ENCODE measurements around the gene KRT32.

KRT32 gene

DNA sequence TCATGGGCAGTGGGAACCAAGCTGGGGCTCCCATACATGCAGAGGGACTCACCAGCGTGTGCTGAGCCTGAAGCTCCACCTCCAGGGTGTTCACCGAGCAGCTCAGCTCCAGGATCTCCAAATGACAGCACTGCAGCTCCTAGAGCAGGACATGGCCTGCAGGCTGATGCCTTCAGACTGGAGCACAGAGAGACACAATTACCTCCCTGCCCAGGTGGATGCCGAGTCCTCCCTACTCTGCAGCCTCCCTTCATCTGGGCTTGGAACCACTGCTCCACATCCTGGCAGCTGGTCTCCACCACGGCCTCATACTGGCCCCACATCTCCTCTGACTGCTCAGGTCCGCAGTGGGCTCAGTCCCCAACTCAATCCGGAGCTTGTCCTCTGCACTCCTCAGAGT, 18.2 kb downstream of the KRT32 start:
- Histone ChIP-seq H3K9ac (ENCODE audit: insufficient read length) (no peak overlapping the region), H3K9me3 (ENCODE audit: low read depth, low read length) (no peaks in the 10 kb centered on the region), H3K4me3 (no peak overlapping the region), H3K27ac (no peak overlapping the region), H3K36me3 (ENCODE audit: insufficient read depth, low read length) (no peaks in the 10 kb centered on the region)
- DNase-seq (ENCODE audit: low read depth, low spot score): no peak
- TF ChIP-seq EZH2 (IDR thresholded peaks at IDR 0.05) (no peak), FOXP2 (optimal IDR thresholded peaks at IDR 0.05; ENCODE audit: control extremely low read depth, extremely low read length, insufficient read depth) (no peak), POLR2AphosphoS5 (IDR thresholded peaks at IDR 0.05; ENCODE audit: borderline replicate concordance, low read depth, low read length) (no peak)

DNA sequence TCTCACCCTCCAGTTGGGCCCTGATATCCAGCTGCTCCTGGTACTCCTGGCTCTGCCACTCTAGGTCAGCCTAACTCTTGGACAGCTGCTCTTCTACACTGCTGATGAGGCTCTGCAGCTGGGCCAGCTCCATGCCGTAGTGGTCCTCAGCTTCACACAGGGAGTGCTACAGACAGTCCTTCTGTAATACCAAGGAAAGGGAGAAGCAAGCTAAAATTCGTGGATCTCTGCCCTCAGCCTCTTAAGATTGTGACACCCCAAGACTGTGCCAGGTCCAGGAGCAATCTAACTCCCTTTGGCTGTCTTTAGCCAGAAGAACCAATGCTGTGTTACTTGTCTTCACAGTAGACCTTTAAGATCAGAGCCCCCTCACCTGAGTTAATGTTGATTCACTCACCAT, 18.7 kb downstream of the KRT32 start:
- H3K9ac ChIP-seq (ENCODE audit: insufficient read length): no peak overlapping the region
- no peaks in the 10 kb centered on the region for H3K9me3 ChIP-seq (ENCODE audit: low read depth, low read length)
- H3K36me3 ChIP-seq (ENCODE audit: insufficient read depth, low read length): no peaks in the 10 kb centered on the region
- no peak overlapping the region for H3K27ac ChIP-seq
- TF ChIP-seq FOXP2 (optimal IDR thresholded peaks at IDR 0.05; ENCODE audit: control extremely low read depth, extremely low read length, insufficient read depth) (no peak), POLR2AphosphoS5 (IDR thresholded peaks at IDR 0.05; ENCODE audit: borderline replicate concordance, low read depth, low read length) (no peak), EZH2 (IDR thresholded peaks at IDR 0.05) (no peak)
- no peak for DNase-seq (ENCODE audit: low read depth, low spot score)
- H3K4me3 ChIP-seq: no peak overlapping the region

DNA sequence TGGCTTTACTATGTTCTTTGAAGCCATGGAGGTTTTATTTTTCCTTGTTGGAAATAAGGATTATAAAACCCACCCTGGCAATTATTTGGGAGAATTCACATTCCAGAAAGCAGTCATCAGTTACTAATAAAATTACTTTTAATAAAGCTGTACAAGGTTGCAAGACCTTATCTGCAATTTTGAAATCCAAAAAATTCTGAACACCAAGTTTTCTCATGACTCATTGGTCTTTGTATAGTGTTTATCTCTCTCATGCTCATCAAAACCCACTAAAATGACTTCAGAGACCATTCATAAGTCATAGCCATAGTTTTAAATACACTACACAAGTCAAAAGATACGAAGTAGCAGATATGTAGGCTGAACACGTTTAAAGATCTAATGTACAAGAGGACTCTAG, 20.4 kb downstream of the KRT32 start:
- Histone ChIP-seq H3K27ac (no peak overlapping the region), H3K9ac (ENCODE audit: insufficient read length) (no peak overlapping the region), H3K36me3 (ENCODE audit: insufficient read depth, low read length) (no peaks in the 10 kb centered on the region), H3K9me3 (ENCODE audit: low read depth, low read length) (no peaks in the 10 kb centered on the region), H3K4me3 (no peak overlapping the region)
- DNase-seq (ENCODE audit: low read depth, low spot score): no peak
- TF ChIP-seq POLR2AphosphoS5 (IDR thresholded peaks at IDR 0.05; ENCODE audit: borderline replicate concordance, low read depth, low read length) (no peak), EZH2 (IDR thresholded peaks at IDR 0.05) (no peak), FOXP2 (optimal IDR thresholded peaks at IDR 0.05; ENCODE audit: control extremely low read depth, extremely low read length, insufficient read depth) (no peak)

DNA sequence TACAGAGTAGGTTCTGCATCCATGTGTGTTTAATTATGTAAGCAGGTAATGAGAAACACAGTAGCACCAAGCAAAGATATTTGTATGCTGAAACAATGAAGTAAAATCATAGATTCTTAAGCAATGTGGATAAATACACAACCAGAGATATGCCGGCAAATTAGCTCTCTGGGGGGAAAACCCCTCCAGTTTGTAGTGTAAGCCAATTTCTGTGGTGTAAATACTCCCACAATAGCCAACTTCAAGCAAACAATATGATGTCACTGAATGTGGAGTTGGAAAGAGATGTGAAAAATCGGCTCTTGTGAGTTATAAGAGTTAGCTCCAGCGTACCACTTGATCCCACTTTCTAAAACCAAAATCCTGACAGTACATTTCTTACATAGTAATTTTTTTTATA, 22.5 kb downstream of the KRT32 start:
- no peak for DNase-seq (ENCODE audit: low read depth, low spot score)
- no peaks in the 10 kb centered on the region for H3K36me3 ChIP-seq (ENCODE audit: insufficient read depth, low read length)
- TF ChIP-seq POLR2AphosphoS5 (IDR thresholded peaks at IDR 0.05; ENCODE audit: borderline replicate concordance, low read depth, low read length): no peak
- TF ChIP-seq EZH2 (IDR thresholded peaks at IDR 0.05): no peak
- TF ChIP-seq FOXP2 (optimal IDR thresholded peaks at IDR 0.05; ENCODE audit: control extremely low read depth, extremely low read length, insufficient read depth): no peak
- H3K4me3 ChIP-seq: no peak overlapping the region
- no peak overlapping the region for H3K9ac ChIP-seq (ENCODE audit: insufficient read length)
- no peaks in the 10 kb centered on the region for H3K9me3 ChIP-seq (ENCODE audit: low read depth, low read length)
- H3K27ac ChIP-seq: no peak overlapping the region

DNA sequence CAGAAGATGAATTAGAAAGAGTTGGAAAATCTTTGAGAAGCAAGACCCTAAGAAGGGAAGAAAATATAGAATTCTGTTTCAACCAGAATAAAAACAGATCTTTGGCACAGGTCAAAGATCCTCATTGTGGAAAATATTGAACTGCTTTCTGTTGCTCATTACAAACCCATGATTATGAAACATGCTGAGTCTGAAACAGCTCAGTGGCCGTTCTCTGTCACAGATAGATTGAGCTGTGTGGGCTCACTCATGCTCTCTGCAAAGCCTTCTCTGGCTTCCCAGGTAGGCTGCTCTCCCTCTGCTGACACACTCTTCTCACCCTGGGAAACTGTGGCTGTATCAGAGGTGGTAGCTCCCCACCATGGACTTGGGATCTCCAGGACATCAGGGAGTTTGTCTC, 23.0 kb downstream of the KRT32 start:
- DNase-seq (ENCODE audit: low read depth, low spot score): no peak
- H3K27ac ChIP-seq: no peak overlapping the region
- H3K4me3 ChIP-seq: no peak overlapping the region
- no peaks in the 10 kb centered on the region for H3K9me3 ChIP-seq (ENCODE audit: low read depth, low read length)
- H3K36me3 ChIP-seq (ENCODE audit: insufficient read depth, low read length): no peaks in the 10 kb centered on the region
- H3K9ac ChIP-seq (ENCODE audit: insufficient read length): no peak overlapping the region
- TF ChIP-seq FOXP2 (optimal IDR thresholded peaks at IDR 0.05; ENCODE audit: control extremely low read depth, extremely low read length, insufficient read depth) (no peak), EZH2 (IDR thresholded peaks at IDR 0.05) (no peak), POLR2AphosphoS5 (IDR thresholded peaks at IDR 0.05; ENCODE audit: borderline replicate concordance, low read depth, low read length) (no peak)

DNA sequence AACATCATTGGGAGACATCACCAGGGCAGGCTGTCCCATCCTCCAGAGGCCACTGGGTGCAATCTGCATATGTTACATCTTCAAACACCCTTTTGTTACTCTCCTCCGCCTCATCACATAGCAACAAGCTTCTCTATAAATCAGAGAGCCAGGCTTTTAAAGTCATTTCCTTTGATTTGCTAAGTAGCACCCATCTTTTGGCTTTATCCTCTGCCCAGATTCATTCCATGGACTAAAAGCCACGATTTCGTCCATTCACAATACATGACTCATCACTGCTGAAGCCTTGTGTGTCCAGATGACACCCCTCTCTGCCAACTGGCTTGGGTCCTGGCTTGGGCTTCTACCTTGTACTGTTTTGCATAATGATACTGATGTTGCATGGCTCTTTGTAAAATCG, 24.4 kb downstream of the KRT32 start:
- Histone ChIP-seq H3K9me3 (ENCODE audit: low read depth, low read length) (no peaks in the 10 kb centered on the region), H3K27ac (no peak overlapping the region), H3K9ac (ENCODE audit: insufficient read length) (no peak overlapping the region), H3K4me3 (no peak overlapping the region), H3K36me3 (ENCODE audit: insufficient read depth, low read length) (no peaks in the 10 kb centered on the region)
- DNase-seq (ENCODE audit: low read depth, low spot score): no peak
- TF ChIP-seq EZH2 (IDR thresholded peaks at IDR 0.05) (no peak), FOXP2 (optimal IDR thresholded peaks at IDR 0.05; ENCODE audit: control extremely low read depth, extremely low read length, insufficient read depth) (no peak), POLR2AphosphoS5 (IDR thresholded peaks at IDR 0.05; ENCODE audit: borderline replicate concordance, low read depth, low read length) (no peak)

DNA sequence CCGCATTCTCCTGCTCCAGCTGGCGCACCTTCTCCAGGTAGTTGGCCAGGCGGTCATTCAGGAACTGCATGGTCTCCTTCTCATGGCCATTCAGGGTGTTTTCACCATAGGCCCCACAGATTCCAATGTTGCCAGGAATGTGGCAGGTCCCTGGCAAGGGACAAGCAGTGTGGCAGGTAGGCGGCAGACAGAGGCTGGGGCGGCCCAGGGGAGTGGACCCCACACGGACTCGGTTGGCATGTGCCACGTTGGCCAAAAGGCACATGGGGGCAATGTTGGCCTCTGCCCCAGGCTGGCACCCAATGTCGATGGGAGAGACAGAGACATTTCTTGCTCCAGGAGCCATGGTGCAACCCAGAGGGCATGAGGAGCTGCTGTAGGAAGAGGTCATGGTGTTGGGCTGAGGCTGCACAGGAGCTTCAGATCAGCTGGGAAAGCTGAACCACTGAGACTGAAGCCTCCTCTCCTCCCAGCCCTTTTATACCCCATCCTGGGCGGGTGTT, 26.6 kb downstream of the KRT32 start, which contains the start of gene KRT38:
TSS of gene KRT38 (minus strand) at position 453 of the 503 bp plus-strand sequence. CDS start at position 391, 62 bp downstream.
- Histone ChIP-seq H3K9me3 (ENCODE audit: low read depth, low read length) (no peaks in the 10 kb centered on the region), H3K4me3 (no peak within 1 kb of the TSS), H3K36me3 (ENCODE audit: insufficient read depth, low read length) (no peaks in the 10 kb centered on the region), H3K27ac (no peak within 1 kb of the TSS), H3K9ac (ENCODE audit: insufficient read length) (no peak within 1 kb of the TSS)
- no peak for DNase-seq (ENCODE audit: low read depth, low spot score)
- TF ChIP-seq EZH2 (IDR thresholded peaks at IDR 0.05) (no peak), POLR2AphosphoS5 (IDR thresholded peaks at IDR 0.05; ENCODE audit: borderline replicate concordance, low read depth, low read length) (no peak), FOXP2 (optimal IDR thresholded peaks at IDR 0.05; ENCODE audit: control extremely low read depth, extremely low read length, insufficient read depth) (no peak)

DNA sequence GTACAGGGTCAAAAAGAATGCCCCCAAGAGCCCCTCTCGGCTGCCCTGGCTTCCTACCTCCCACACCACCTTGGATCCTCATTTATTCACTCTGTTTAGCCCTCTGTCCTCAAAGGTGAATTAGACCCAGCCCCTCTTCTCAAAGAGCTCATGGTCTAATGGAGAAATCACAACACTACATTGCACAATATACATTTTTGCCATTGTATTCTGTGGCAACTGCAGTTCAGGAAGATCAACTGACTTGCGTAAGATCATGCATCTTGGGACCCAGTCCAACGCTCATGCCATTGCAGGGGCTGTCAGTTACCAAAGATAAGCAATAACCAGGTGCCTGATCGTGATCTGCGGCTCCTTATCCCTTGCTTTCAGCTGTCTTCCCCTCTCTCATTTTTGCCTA, 27.8 kb downstream of the KRT32 start:
- no peak for DNase-seq (ENCODE audit: low read depth, low spot score)
- Histone ChIP-seq H3K36me3 (ENCODE audit: insufficient read depth, low read length) (no peaks in the 10 kb centered on the region), H3K9ac (ENCODE audit: insufficient read length) (no peak overlapping the region), H3K27ac (no peak overlapping the region), H3K9me3 (ENCODE audit: low read depth, low read length) (no peaks in the 10 kb centered on the region), H3K4me3 (no peak overlapping the region)
- TF ChIP-seq FOXP2 (optimal IDR thresholded peaks at IDR 0.05; ENCODE audit: control extremely low read depth, extremely low read length, insufficient read depth) (no peak), POLR2AphosphoS5 (IDR thresholded peaks at IDR 0.05; ENCODE audit: borderline replicate concordance, low read depth, low read length) (no peak), EZH2 (IDR thresholded peaks at IDR 0.05) (no peak)

DNA sequence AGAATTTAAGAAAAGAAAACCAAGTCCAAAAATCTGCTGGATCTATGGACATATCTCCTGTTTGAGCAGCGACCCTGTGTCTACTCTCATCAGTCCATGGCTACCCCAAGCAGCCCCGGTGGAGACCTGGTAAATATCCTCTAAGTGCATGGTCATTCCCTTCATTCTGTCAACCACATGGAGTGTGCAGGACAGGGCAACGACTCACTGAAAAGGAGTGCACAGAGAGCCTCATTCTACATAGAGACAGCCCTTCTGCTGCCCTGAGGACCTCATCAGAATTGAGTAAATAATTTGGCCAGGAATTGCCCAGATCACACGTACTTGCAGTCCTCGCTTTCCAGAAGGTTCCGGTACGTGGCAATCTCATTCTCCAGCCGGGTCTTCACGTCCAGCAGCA, 29.4 kb downstream of the KRT32 start:
- Histone ChIP-seq H3K4me3 (no peak overlapping the region), H3K36me3 (ENCODE audit: insufficient read depth, low read length) (no peaks in the 10 kb centered on the region), H3K9ac (ENCODE audit: insufficient read length) (no peak overlapping the region), H3K9me3 (ENCODE audit: low read depth, low read length) (no peaks in the 10 kb centered on the region), H3K27ac (no peak overlapping the region)
- TF ChIP-seq EZH2 (IDR thresholded peaks at IDR 0.05): no peak
- no peak for TF ChIP-seq FOXP2 (optimal IDR thresholded peaks at IDR 0.05; ENCODE audit: control extremely low read depth, extremely low read length, insufficient read depth)
- TF ChIP-seq POLR2AphosphoS5 (IDR thresholded peaks at IDR 0.05; ENCODE audit: borderline replicate concordance, low read depth, low read length): no peak
- no peak for DNase-seq (ENCODE audit: low read depth, low spot score)
